ENCODE data around the gene PDXK. TPM values are rescaled to one million over a fixed set of nuclear protein-coding genes. Genes with fewer than 3 reads are reported as not detected.

The PDXK gene
- total RNA-seq (2016; rRNA removed; fragmentation: Illumina TruSeq; extraction: Trizol) (114 and 151 TPM in 2 replicates), polyA plus RNA-seq (2011; rRNA removed) (165 and 184 TPM in 2 replicates), polyA minus RNA-seq (2011; rRNA and poly(A)+ RNA removed; ENCODE audit: low replicate concordance) (159 and 241 TPM in 2 replicates), Bru-seq, nascent RNA (percentile 77 among the genes with signal in this experiment), BruChase-seq, experiment 1, labeled RNA remaining after a 6-hour chase (percentile 93 among the genes with signal in this experiment), BruChase-seq, experiment 2, labeled RNA remaining after a 2-hour chase (percentile 89 among the genes with signal in this experiment)
- total RNA-seq (2016; cell fraction: cytosol; rRNA removed; fragmentation: Illumina TruSeq; extraction: Trizol; ENCODE audit: low read depth): 28.6 and 35.2 TPM in 2 replicates
- total RNA-seq (2016; cell fraction: insoluble cytoplasmic fraction; rRNA removed; fragmentation: Illumina TruSeq; extraction: Trizol): 115 and 149 TPM in 2 replicates
- 62.0 and 68.5 TPM in 2 replicates for total RNA-seq (2016; cell fraction: membrane; rRNA removed; fragmentation: Illumina TruSeq; extraction: Trizol)
- total RNA-seq (2016; cell fraction: nucleus; rRNA removed; fragmentation: Illumina TruSeq; extraction: Trizol): 61.1 and 71.3 TPM in 2 replicates
- polyA plus RNA-seq (2011; cell fraction: cytosol; rRNA removed): 146 and 162 TPM in 2 replicates
- 215 and 264 TPM in 2 replicates for polyA plus RNA-seq (2011; cell fraction: nucleus; rRNA removed)
- polyA plus RNA-seq (2012): 82.4 and 87.9 TPM in 2 replicates
- 45.4 and 55.7 TPM in 2 replicates for polyA plus RNA-seq (2016; cell fraction: cytosol; fragmentation: Illumina TruSeq; extraction: Trizol; ENCODE audit: low read depth)
- 135 and 141 TPM in 2 replicates for polyA plus RNA-seq (2016; cell fraction: insoluble cytoplasmic fraction; fragmentation: Illumina TruSeq; extraction: Trizol; ENCODE audit: low read depth)
- 56.2 and 56.5 TPM in 2 replicates for polyA plus RNA-seq (2016; cell fraction: membrane; fragmentation: Illumina TruSeq; extraction: Trizol; ENCODE audit: low read depth)
- polyA plus RNA-seq (2016; cell fraction: nucleus; fragmentation: Illumina TruSeq; extraction: Trizol; ENCODE audit: insufficient read depth, low read depth): 113 and 114 TPM in 2 replicates
- polyA minus RNA-seq (2011; cell fraction: cytosol; rRNA and poly(A)+ RNA removed): 48.1 and 61.1 TPM in 2 replicates
- 60.5 and 61.0 TPM in 2 replicates for polyA minus RNA-seq (2011; cell fraction: nucleus; rRNA and poly(A)+ RNA removed)
- long read RNA-seq, experiment 1, full-length matches to known transcripts: 26 of 62 reads
- long read RNA-seq, experiment 1, partial matches to known transcripts: 7 of 62 reads
- long read RNA-seq, experiment 1, other reads (novel, unspliced or antisense): 29 of 62 reads
- long read RNA-seq, experiment 2, full-length matches to known transcripts: 141 of 210 reads
- long read RNA-seq, experiment 2, partial matches to known transcripts: 9 of 210 reads
- long read RNA-seq, experiment 2, other reads (novel, unspliced or antisense): 60 of 210 reads

DNA sequence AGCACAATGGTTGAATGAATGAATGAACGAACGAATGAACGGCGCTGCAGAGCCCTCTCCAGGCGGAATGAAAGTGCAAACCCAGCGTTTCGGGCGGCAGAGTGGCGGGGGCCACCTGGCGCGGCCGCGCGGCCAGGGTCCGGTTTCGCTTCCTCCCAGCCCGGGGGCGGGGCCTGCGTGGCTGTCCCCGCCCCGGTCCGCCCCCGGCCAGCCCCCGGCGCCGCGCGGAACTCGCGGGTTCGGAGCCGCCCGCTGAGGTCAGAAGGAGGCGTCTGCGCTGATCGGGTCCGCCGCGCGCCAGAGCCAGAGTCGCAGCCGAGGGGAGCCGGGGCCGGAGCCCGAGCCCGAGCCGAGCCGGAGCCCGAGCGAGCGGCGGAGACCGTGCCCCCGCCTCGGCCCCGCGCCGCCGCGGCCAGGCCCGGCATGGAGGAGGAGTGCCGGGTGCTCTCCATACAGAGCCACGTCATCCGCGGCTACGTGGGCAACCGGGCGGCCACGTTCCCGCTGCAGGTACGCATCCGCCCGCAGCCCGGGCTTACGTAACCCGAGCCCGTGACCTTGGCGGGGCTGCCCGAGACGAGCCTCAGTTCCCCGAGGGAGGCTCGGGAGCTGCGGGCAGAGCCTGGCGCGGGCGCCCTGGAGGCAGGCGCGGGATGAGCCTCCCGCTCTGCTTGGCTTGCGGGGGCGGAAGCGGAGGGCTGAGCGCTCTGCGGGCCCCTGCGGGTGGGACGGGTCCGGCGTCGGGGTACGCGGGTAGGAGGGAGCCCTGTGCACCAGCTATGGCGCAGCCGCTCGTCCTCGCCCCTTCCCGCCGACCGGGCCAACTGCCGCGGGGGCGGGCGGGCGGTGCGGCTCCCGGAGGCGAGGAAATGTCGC, at the start of gene PDXK:
Gene PDXK, plus strand, starts transcription at position 258 of the 876 bp plus-strand sequence. Its CDS starts 166 bp downstream, at position 424.
- CTCF ChIA-PET (ENCODE audit: low intra/inter-chr PET ratio, low total read pairs): no interaction called here
- Histone ChIP-seq H3K79me2 (ENCODE audit: insufficient read depth, low read length) (peaks cover 47% of the 10 kb centered on the region), H3K9ac (ENCODE audit: insufficient read depth, low read depth, low read length) (peak within 1 kb of the TSS; percentile 93), H3K36me3 (replicated peaks in 1 of 2; ENCODE audit: control insufficient read depth in 1 of 2, insufficient read depth in 2 of 2, low read length in 2 of 2) (peaks cover 5 to 16% of the 10 kb centered on the region in 2 experiments; a peak in 4 of 5 replicates), H3K27me3 (ENCODE audit: control insufficient read depth in 1 of 2, insufficient read depth in 2 of 2, low read length in 2 of 2) (peaks cover 2 to 4% of the 10 kb centered on the region in 2 experiments; a peak in 2 of 5 replicates), H3K9me3 (ENCODE audit: low read length) (no peaks in the 10 kb centered on the region), H3K4me3 (replicated peaks in 1 of 3; ENCODE audit: insufficient read depth in 1 of 3, low read depth in 2 of 3, low read length in 3 of 3) (peak within 1 kb of the TSS; percentile 79 to 97 (median 91)), H4K20me1 (ENCODE audit: insufficient read depth, low read length) (peaks cover 27% of the 10 kb centered on the region), H2AFZ (ENCODE audit: low read length) (no peak within 1 kb of the TSS), H3K4me1 (ENCODE audit: insufficient read depth, low read length) (peaks cover 45% of the 10 kb centered on the region), H3K27ac (ENCODE audit: extremely low read length, insufficient read depth, low read length) (peak within 1 kb of the TSS; percentile 73), H3K4me2 (ENCODE audit: low read depth, low read length) (peak within 1 kb of the TSS; percentile 98)
- 4% methylated on average over 4 of the region's 117 CpGs for WGBS (ENCODE audit: low lambda C conversion rate)
- POLR2A ChIA-PET: interaction anchor here (0.8 to 2.7 kb wide), 5 partner anchors 9 to 19 kb away, joined by 3 to 43 read pairs (median 5); no protein-coding TSS in a partner anchor
- ATAC-seq (peak; percentile 82), FAIRE-seq (no peak), DNase-seq (ENCODE audit: low spot score) (peak; percentile 67)
- intact Hi-C loops (cut with micrococcal nuclease; ENCODE audit: unreplicated experiment) (no loop called here), in situ Hi-C loops (cut with HindIII; ENCODE audit: extremely low pct_ligation_motif_present, low pct_unique_long_range_greater_than_20kb) (no loop called here)
- no TSS peak for BruUV-seq (replicated peaks)
- no peak for TF ChIP-seq HNRNPH1 (optimal IDR thresholded peaks at IDR 0.05; ENCODE audit: low read depth, low read length)
- TF ChIP-seq TGIF2 (CRISPR knock-in tag; IDR thresholded peaks at IDR 0.05): peak; percentile 38; the same call in 1 of the 2 replicates
- TF ChIP-seq CEBPB (IDR thresholded peaks at IDR 0.05; ENCODE audit: borderline replicate concordance, low read depth, low read length): peak; percentile 71; the same call in 1 of the 2 replicates
- no peak for TF ChIP-seq HHEX (CRISPR knock-in tag; IDR thresholded peaks at IDR 0.05)
- TF ChIP-seq, protein P1, sequence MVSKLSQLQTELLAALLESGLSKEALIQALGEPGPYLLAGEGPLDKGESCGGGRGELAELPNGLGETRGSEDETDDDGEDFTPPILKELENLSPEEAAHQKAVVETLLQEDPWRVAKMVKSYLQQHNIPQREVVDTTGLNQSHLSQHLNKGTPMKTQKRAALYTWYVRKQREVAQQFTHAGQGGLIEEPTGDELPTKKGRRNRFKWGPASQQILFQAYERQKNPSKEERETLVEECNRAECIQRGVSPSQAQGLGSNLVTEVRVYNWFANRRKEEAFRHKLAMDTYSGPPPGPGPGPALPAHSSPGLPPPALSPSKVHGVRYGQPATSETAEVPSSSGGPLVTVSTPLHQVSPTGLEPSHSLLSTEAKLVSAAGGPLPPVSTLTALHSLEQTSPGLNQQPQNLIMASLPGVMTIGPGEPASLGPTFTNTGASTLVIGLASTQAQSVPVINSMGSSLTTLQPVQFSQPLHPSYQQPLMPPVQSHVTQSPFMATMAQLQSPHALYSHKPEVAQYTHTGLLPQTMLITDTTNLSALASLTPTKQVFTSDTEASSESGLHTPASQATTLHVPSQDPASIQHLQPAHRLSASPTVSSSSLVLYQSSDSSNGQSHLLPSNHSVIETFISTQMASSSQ (IDR thresholded peaks at IDR 0.05; ENCODE audit: low read depth): no peak
- TF ChIP-seq, protein P1 (CRISPR knock-in tag; IDR thresholded peaks at IDR 0.05; ENCODE audit: borderline replicate concordance): 0 out of 2 replicates have a peak, but pooled peaks have one; percentile 8
- no peak for TF ChIP-seq ZNF260 (CRISPR knock-in tag; IDR thresholded peaks at IDR 0.05; ENCODE audit: borderline replicate concordance, low read depth)
- TF ChIP-seq ZNF274 (CRISPR knock-in tag; IDR thresholded peaks at IDR 0.05): 0 out of 2 replicates have a peak, but pooled peaks have one; percentile 48
- TF ChIP-seq NR2F6 (IDR thresholded peaks at IDR 0.05): no peak
- TF ChIP-seq NR2F6 (CRISPR knock-in tag; IDR thresholded peaks at IDR 0.05): peak; percentile 14; the same call in 1 of the 2 replicates
- no peak for TF ChIP-seq RBM39 (IDR thresholded peaks at IDR 0.05; ENCODE audit: low read depth, low read length, poor library complexity, severe bottlenecking)
- TF ChIP-seq GATAD2A (CRISPR knock-in tag; IDR thresholded peaks at IDR 0.05): no peak
- TF ChIP-seq, protein P2, sequence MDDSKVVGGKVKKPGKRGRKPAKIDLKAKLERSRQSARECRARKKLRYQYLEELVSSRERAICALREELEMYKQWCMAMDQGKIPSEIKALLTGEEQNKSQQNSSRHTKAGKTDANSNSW (CRISPR knock-in tag; IDR thresholded peaks at IDR 0.05; ENCODE audit: borderline replicate concordance): no peak
- TF ChIP-seq ZNF773 (CRISPR knock-in tag; IDR thresholded peaks at IDR 0.05; ENCODE audit: borderline replicate concordance): no peak
- peak; percentile 81 for TF ChIP-seq DMAP1 (CRISPR knock-in tag; IDR thresholded peaks at IDR 0.05)

All from HepG2 (cell line).